Neuronal stem cell (in vitro differentiated cells): ENCODE results near the gene BLACAT1.
A peak's percentile ranks its signal among the peaks of the same experiment; 100 is the strongest.

ENCODE experiments used
- DNase-seq: peaks from one replicate; pipeline ENCODE4 v3.0.0-alpha.2; 2013; ENCODE audit warnings: low spot score
- H2AFZ ChIP-seq: one replicate; pipeline ENCODE4 v1.6.1; 2013; ENCODE audit warnings: mild to moderate bottlenecking, low read length, inconsistent platforms
- H2AK5ac ChIP-seq: 2 replicates; pipeline ENCODE4 v1.6.1; 2013; ENCODE audit warnings: low read depth, mild to moderate bottlenecking, inconsistent platforms, low read length, moderate library complexity, mixed read lengths
- H2BK120ac ChIP-seq: 2 replicates; pipeline ENCODE4 v1.6.1; 2013; ENCODE audit warnings: low read depth, mild to moderate bottlenecking, inconsistent platforms, low read length, moderate library complexity, mixed read lengths
- H2BK12ac ChIP-seq: one replicate; pipeline ENCODE4 v1.6.1; 2013; ENCODE audit warnings: low read length, inconsistent platforms
- H2BK15ac ChIP-seq: 2 replicates; pipeline ENCODE4 v1.6.1; 2013; ENCODE audit warnings: mild to moderate bottlenecking, low read length, inconsistent platforms, mixed read lengths
- H2BK5ac ChIP-seq: one replicate; pipeline ENCODE4 v1.6.1; 2013; ENCODE audit warnings: inconsistent platforms, mild to moderate bottlenecking, low read length, moderate library complexity
- H3K14ac ChIP-seq: one replicate; pipeline ENCODE4 v1.6.1; 2013; ENCODE audit warnings: low read length, inconsistent platforms
- H3K18ac ChIP-seq: 2 replicates; pipeline ENCODE4 v1.6.1; 2013; ENCODE audit warnings: low read length, inconsistent platforms
- H3K23ac ChIP-seq: 2 replicates; pipeline ENCODE4 v1.6.1; 2013; ENCODE audit warnings: low read depth, mild to moderate bottlenecking, mixed read lengths, low read length, inconsistent platforms; ENCODE audit not compliant: poor library complexity
- H3K27ac ChIP-seq: replicated peaks from 3 replicates; pipeline ENCODE4 v1.5.1; 2013; ENCODE audit warnings: low read length, inconsistent platforms
- H3K27me3 ChIP-seq, 3 experiments: 2 replicates each; pipeline ENCODE4 v1.6.1; 2013; ENCODE audit warnings: low read length in 3 of 3, mild to moderate bottlenecking in 2 of 3, inconsistent platforms in 1 of 3, low read depth in 1 of 3, mixed read lengths in 1 of 3, moderate library complexity in 1 of 3; ENCODE audit not compliant: control insufficient read depth in 3 of 3, insufficient read depth in 3 of 3
- H3K36me3 ChIP-seq, 2 donors: replicated peaks in 1 of 2; 2 replicates each; pipeline ENCODE4 v1.6.1; 2013; ENCODE audit warnings: low read length in 2 of 2; ENCODE audit not compliant: control insufficient read depth in 2 of 2, insufficient read depth in 2 of 2
- H3K4ac ChIP-seq: 2 replicates; pipeline ENCODE4 v1.6.1; 2013; ENCODE audit warnings: inconsistent platforms, mild to moderate bottlenecking, low read length, moderate library complexity
- H3K4me1 ChIP-seq, 2 donors: 1 replicate in 1 of 2; 2 replicates in 1 of 2; pipeline ENCODE4 v1.6.1; 2013; ENCODE audit warnings: low read length in 2 of 2, low read depth in 1 of 2; ENCODE audit not compliant: control insufficient read depth in 2 of 2, insufficient read depth in 1 of 2
- H3K4me2 ChIP-seq: one replicate; pipeline ENCODE4 v1.6.1; 2013; ENCODE audit warnings: mild to moderate bottlenecking, low read length, inconsistent platforms; ENCODE audit not compliant: insufficient read depth, poor library complexity, severe bottlenecking
- H3K4me3 ChIP-seq, 2 donors: 2 replicates each; pipeline ENCODE4 v1.5.1; 2013; ENCODE audit warnings: low read length in 2 of 2, mild to moderate bottlenecking in 2 of 2, inconsistent platforms in 1 of 2, moderate library complexity in 1 of 2
- H3K79me1 ChIP-seq: one replicate; pipeline ENCODE4 v1.6.1; 2013; ENCODE audit warnings: low read depth, mild to moderate bottlenecking, inconsistent platforms, low read length, moderate library complexity
- H3K9ac ChIP-seq: one replicate; pipeline ENCODE4 v1.6.1; 2013; ENCODE audit warnings: mild to moderate bottlenecking, low read depth, low read length, inconsistent platforms; ENCODE audit not compliant: poor library complexity
- H3K9me3 ChIP-seq, 2 donors: replicated peaks in 1 of 2; 2 replicates each; pipeline versions ENCODE3 to v1.6.1; 2013; ENCODE audit warnings: low read length in 2 of 2, mild to moderate bottlenecking in 2 of 2, inconsistent platforms in 1 of 2, low read depth in 1 of 2, mixed read lengths in 1 of 2, moderate library complexity in 1 of 2; ENCODE audit not compliant: control insufficient read depth in 2 of 2, insufficient read depth in 1 of 2
- H4K8ac ChIP-seq: one replicate; pipeline ENCODE4 v1.6.1; 2013; ENCODE audit warnings: low read depth, mild to moderate bottlenecking, inconsistent platforms, low read length, moderate library complexity
- H4K91ac ChIP-seq: one replicate; pipeline ENCODE4 v1.6.1; 2013; ENCODE audit warnings: low read length, low read depth, mild to moderate bottlenecking, inconsistent platforms; ENCODE audit not compliant: poor library complexity
- WGBS, 2 donors: extraction: QIAGEN DNeasy Blood & Tissue Kit; methylation state at CpG; one replicate each; pipeline ENCODE4 v1.1.7; 2013; ENCODE audit warnings: missing lambda C conversion rate in 2 of 2, mixed read lengths in 1 of 2; ENCODE audit not compliant: insufficient read length in 2 of 2, insufficient replicate concordance in 1 of 2; ENCODE audit errors: extremely low coverage in 2 of 2; 5-methylcytosine and 5-hydroxymethylcytosine counted together

Gene BLACAT1

GRCh38 chr1:205446828-205447227 lies 9.0 kb downstream of the BLACAT1 start:
- Histone ChIP-seq H4K8ac (no peak overlapping the region), H2BK12ac (no peak overlapping the region), H3K4me1 (peaks cover 63 to 69% of the 10 kb centered on the region in 2 donors), H3K9me3 (no peaks in the 10 kb centered on the region), H4K91ac (peak overlapping the region; percentile 5), H3K18ac (peak overlapping the region; percentile 44), H2BK120ac (peak overlapping the region; percentile 92), H3K27me3 (peaks cover 0 to 41% (median 0%) of the 10 kb centered on the region in 3 experiments), H2AK5ac (peak overlapping the region; percentile 79), H3K4me3 (no peak overlapping the region), H3K79me1 (peaks cover 6% of the 10 kb centered on the region), H3K4ac (no peak overlapping the region), H2BK15ac (no peak overlapping the region), H3K23ac (no peak overlapping the region), H3K9ac (peak overlapping the region; percentile 71), H3K27ac (peak overlapping the region; percentile 99), H2AFZ (no peak overlapping the region), H3K4me2 (peak overlapping the region; percentile 41), H3K36me3 (peaks cover 0 to 7% of the 10 kb centered on the region in 2 donors), H2BK5ac (peak overlapping the region; percentile 82), H3K14ac (no peak overlapping the region)
- DNase-seq, result no peak
- WGBS, 2 donors, result no CpG with 5 or more reads among the region's 9 CpGs

- Histone ChIP-seq H2AK5ac (peak overlapping the region; percentile 22), H3K4ac (no peak overlapping the region), H3K4me1 (peaks cover 69 to 75% of the 10 kb centered on the region in 2 donors), H2BK120ac (no peak overlapping the region), H4K91ac (no peak overlapping the region), H2AFZ (peak overlapping the region; percentile 78), H3K9me3 (no peaks in the 10 kb centered on the region), H3K4me3 (no peak overlapping the region), H2BK5ac (peak overlapping the region; percentile 31), H3K9ac (peak overlapping the region; percentile 33), H3K23ac (no peak overlapping the region), H3K27me3 (peaks cover 0 to 36% (median 0%) of the 10 kb centered on the region in 3 experiments), H2BK12ac (no peak overlapping the region), H3K27ac (peak overlapping the region; percentile 99), H2BK15ac (peak overlapping the region; percentile 22), H3K18ac (peak overlapping the region; percentile 90), H3K14ac (no peak overlapping the region), H3K79me1 (peaks cover 8% of the 10 kb centered on the region), H3K36me3 (peaks cover 0 to 11% of the 10 kb centered on the region in 2 donors), H3K4me2 (no peak overlapping the region), H4K8ac (no peak overlapping the region)
- no peak for DNase-seq
- no CpG with 5 or more reads among the region's 5 CpGs for WGBS, 2 donors
These were observed 10.3 kb downstream of the BLACAT1 start for GRCh38 chr1:205445646-205445935.

- WGBS, 2 donors, result no CpG with 5 or more reads among the region's 18 CpGs
These were observed 10.8 kb downstream of the BLACAT1 start for GRCh38 chr1:205444931-205445645.

GRCh38 chr1:205444300-205444930 lies 11.4 kb downstream of the BLACAT1 start:
- H3K9ac ChIP-seq, result peak overlapping the region; percentile 60
- peaks cover 63 to 79% of the 10 kb centered on the region in 2 donors for H3K4me1 ChIP-seq
- H3K23ac ChIP-seq, result no peak overlapping the region
- H4K91ac ChIP-seq, result peak overlapping the region; percentile 74
- H2AK5ac ChIP-seq, result peak overlapping the region; percentile 73
- no peak overlapping the region for H3K14ac ChIP-seq
- H3K36me3 ChIP-seq, result peaks cover 0 to 18% of the 10 kb centered on the region in 2 donors
- WGBS, 2 donors, result no CpG with 5 or more reads among the region's 10 CpGs
- H3K18ac ChIP-seq, result peak overlapping the region; percentile 89
- H3K9me3 ChIP-seq, result no peaks in the 10 kb centered on the region
- H3K27me3 ChIP-seq, result peaks cover 0 to 45% (median 0%) of the 10 kb centered on the region in 3 experiments
- peak overlapping the region; percentile 78 for H2BK12ac ChIP-seq
- H4K8ac ChIP-seq, result no peak overlapping the region
- H3K4me2 ChIP-seq, result peak overlapping the region; percentile 41
- H3K79me1 ChIP-seq, result peaks cover 10% of the 10 kb centered on the region
- no peak overlapping the region for H3K4ac ChIP-seq
- peak overlapping the region; percentile 78 for H2AFZ ChIP-seq
- no peak overlapping the region for H3K4me3 ChIP-seq
- H2BK120ac ChIP-seq, result peak overlapping the region; percentile 83
- H2BK5ac ChIP-seq, result peak overlapping the region; percentile 79
- H2BK15ac ChIP-seq, result no peak overlapping the region
- peak overlapping the region; percentile 90 for H3K27ac ChIP-seq
- no peak for DNase-seq

More at GRCh38 chr1:205444931-205445645, 10.8 kb downstream of the BLACAT1 start:
- Histone ChIP-seq H4K8ac (no peak overlapping the region), H3K27ac (peak overlapping the region; percentile 99), H3K4me3 (peak overlapping the region in 1 of 2 donors; percentile 19), H3K23ac (no peak overlapping the region), H3K36me3 (peaks cover 0 to 16% of the 10 kb centered on the region in 2 donors), H2BK12ac (no peak overlapping the region), H2BK120ac (no peak overlapping the region), H3K79me1 (peaks cover 10% of the 10 kb centered on the region), H3K4ac (no peak overlapping the region), H2AK5ac (peak overlapping the region; percentile 22), H3K14ac (no peak overlapping the region), H4K91ac (peak overlapping the region; percentile 76), H3K4me1 (peaks cover 67 to 77% of the 10 kb centered on the region in 2 donors), H3K4me2 (no peak overlapping the region), H2BK5ac (peak overlapping the region; percentile 31), H3K27me3 (peaks cover 0 to 39% (median 0%) of the 10 kb centered on the region in 3 experiments), H2BK15ac (peak overlapping the region; percentile 22), H3K18ac (peak overlapping the region; percentile 90), H3K9me3 (no peaks in the 10 kb centered on the region), H3K9ac (peak overlapping the region; percentile 33), H2AFZ (peak overlapping the region; percentile 78)
- peak; percentile 91 for DNase-seq
